GM20000 (cell line): ENCODE data around the gene IVL.

ENCODE experiments used
- DNase-seq: peaks from one replicate; pipeline ENCODE4 v3.0.0; 2012; ENCODE audit warnings: low spot score
- CTCF ChIP-seq: IDR thresholded peaks from 2 replicates; pipeline ENCODE4 v1.5.1; 2012; ENCODE audit warnings: mild to moderate bottlenecking, control low read depth; ENCODE audit errors: extremely low read depth, missing control alignments

The IVL gene

GRCh38 chr1:152909206-152909605 lies 860 bp downstream of the IVL start:
- no peak for TF ChIP-seq CTCF
- DNase-seq = no peak

GRCh38 chr1:152912471-152912870 lies 4.1 kb downstream of the IVL start:
- no peak for DNase-seq
- TF ChIP-seq CTCF = no peak

GRCh38 chr1:152912900-152913299 lies 4.6 kb downstream of the IVL start:
- TF ChIP-seq CTCF = no peak
- no peak for DNase-seq

GRCh38 chr1:152917794-152918193 lies 9.4 kb downstream of the IVL start:
- TF ChIP-seq CTCF = no peak
- DNase-seq = no peak

GRCh38 chr1:152919071-152919470 lies 10.7 kb downstream of the IVL start:
- DNase-seq = no peak
- TF ChIP-seq CTCF = no peak

- TF ChIP-seq CTCF = no peak
- no peak for DNase-seq
Measured at GRCh38 chr1:152924191-152924590, 15.8 kb downstream of the IVL start.

- peak; percentile 51 for DNase-seq
- peak; percentile 39 for TF ChIP-seq CTCF
Measured at GRCh38 chr1:152926091-152926490, 17.7 kb downstream of the IVL start.
